ENCODE results near the gene NCR3LG1.

Gene NCR3LG1

GRCh38 chr11:17393472-17393871 lies 41.9 kb downstream of the NCR3LG1 start:
- DNase-seq (ENCODE audit: low read depth in 3 of 3) = no peak

GRCh38 chr11:17394743-17395390 lies 43.3 kb downstream of the NCR3LG1 start:
- no peak for DNase-seq (ENCODE audit: low read depth in 3 of 3)

GRCh38 chr11:17395554-17395961 lies 44.0 kb downstream of the NCR3LG1 start:
- no peak for DNase-seq (ENCODE audit: low read depth in 3 of 3)

GRCh38 chr11:17395978-17396377 lies 44.4 kb downstream of the NCR3LG1 start:
- no peak for DNase-seq (ENCODE audit: low read depth in 3 of 3)

- no peak for DNase-seq (ENCODE audit: low read depth in 3 of 3)
Measured at GRCh38 chr11:17396598-17397310, 45.2 kb downstream of the NCR3LG1 start.

GRCh38 chr11:17397311-17398002 lies 45.9 kb downstream of the NCR3LG1 start:
- no peak for DNase-seq (ENCODE audit: low read depth in 3 of 3)

GRCh38 chr11:17399236-17399635 lies 47.6 kb downstream of the NCR3LG1 start:
- DNase-seq (ENCODE audit: low read depth in 3 of 3) = no peak

- DNase-seq (ENCODE audit: low read depth in 3 of 3) = no peak
Measured at GRCh38 chr11:17400048-17400775, 48.6 kb downstream of the NCR3LG1 start.

- DNase-seq (ENCODE audit: low read depth in 3 of 3) = no peak
Measured at GRCh38 chr11:17401316-17401715, 49.7 kb downstream of the NCR3LG1 start.

- no peak for DNase-seq (ENCODE audit: low read depth in 3 of 3)
Measured at GRCh38 chr11:17401841-17402240, 50.2 kb downstream of the NCR3LG1 start.

- no peak for DNase-seq (ENCODE audit: low read depth in 3 of 3)
Measured at GRCh38 chr11:17402486-17402885, 50.9 kb downstream of the NCR3LG1 start.

- no peak for DNase-seq (ENCODE audit: low read depth in 3 of 3)
Measured at GRCh38 chr11:17403980-17404759, 52.6 kb downstream of the NCR3LG1 start.

- no peak for DNase-seq (ENCODE audit: low read depth in 3 of 3)
Measured at GRCh38 chr11:17405232-17406005, 53.8 kb downstream of the NCR3LG1 start.

- no peak for DNase-seq (ENCODE audit: low read depth in 3 of 3)
Measured at GRCh38 chr11:17406082-17406817, 54.6 kb downstream of the NCR3LG1 start.

GRCh38 chr11:17406818-17407149 lies 55.2 kb downstream of the NCR3LG1 start:
- no peak for DNase-seq (ENCODE audit: low read depth in 3 of 3)

GRCh38 chr11:17407575-17407974 lies 56.0 kb downstream of the NCR3LG1 start:
- no peak for DNase-seq (ENCODE audit: low read depth in 3 of 3)

- DNase-seq (ENCODE audit: low read depth in 3 of 3) = no peak
Measured at GRCh38 chr11:17408026-17408425, 56.4 kb downstream of the NCR3LG1 start.

- no peak for DNase-seq (ENCODE audit: low read depth in 3 of 3)
Measured at GRCh38 chr11:17408641-17409040, 57.0 kb downstream of the NCR3LG1 start.

GRCh38 chr11:17410606-17411379 lies 59.2 kb downstream of the NCR3LG1 start:
- no peak for DNase-seq (ENCODE audit: low read depth in 3 of 3)
